Lung (tissue), 12 donors: ENCODE measurements around the gene CFAP119. TPM values are rescaled to one million over a fixed set of nuclear protein-coding genes. Genes with fewer than 3 reads are reported as not detected.
A peak's percentile ranks its signal among the peaks of the same experiment; 100 is the strongest.

Source experiments
- ATAC-seq: fragments of 200-7000 bp; cut with Tn5 transposase; one replicate; pipeline ENCODE4 v1.9.1; 2020; ENCODE audit warnings: moderate number of reproducible peaks; ENCODE audit not compliant: insufficient read depth, low FRiP score
- DNase-seq, 3 donors: peaks; one replicate each; pipeline ENCODE4 v3.0.0-alpha.2; 2013 to 2017
- H3K27ac ChIP-seq, 2 donors: one replicate each; pipeline ENCODE4 v1.5.1; 2013; ENCODE audit warnings: mild to moderate bottlenecking in 2 of 2, moderate library complexity in 2 of 2, control low read depth in 1 of 2, inconsistent platforms in 1 of 2, low read depth in 1 of 2, low read length in 1 of 2
- H3K27me3 ChIP-seq, 3 donors: one replicate each; pipeline ENCODE4 v1.5.1; 2013; ENCODE audit warnings: low read length in 2 of 3; ENCODE audit not compliant: control insufficient read depth in 3 of 3, insufficient read depth in 3 of 3
- H3K36me3 ChIP-seq, 4 donors: one replicate each; pipeline ENCODE4 v1.5.1; 2013; ENCODE audit warnings: low read length in 4 of 4, mild to moderate bottlenecking in 1 of 4, moderate library complexity in 1 of 4; ENCODE audit not compliant: control insufficient read depth in 4 of 4, insufficient read depth in 4 of 4
- H3K4me1 ChIP-seq, 5 donors: one replicate each; pipeline ENCODE4 v1.5.1; 2013; ENCODE audit warnings: low read length in 5 of 5, mild to moderate bottlenecking in 2 of 5, moderate library complexity in 1 of 5; ENCODE audit not compliant: control insufficient read depth in 5 of 5, insufficient read depth in 5 of 5
- H3K4me3 ChIP-seq: one replicate; pipeline ENCODE4 v1.5.1; 2013; ENCODE audit warnings: mild to moderate bottlenecking, control low read depth, moderate library complexity
- H3K9ac ChIP-seq, 2 donors: one replicate each; pipeline ENCODE4 v1.5.1; 2013; ENCODE audit warnings: low read length in 2 of 2, control low read depth in 1 of 2; ENCODE audit not compliant: insufficient read depth in 1 of 2
- H3K9me3 ChIP-seq, 4 donors: one replicate each; pipeline ENCODE4 v1.5.1; 2013; ENCODE audit warnings: low read length in 3 of 4, mild to moderate bottlenecking in 1 of 4, moderate library complexity in 1 of 4; ENCODE audit not compliant: control insufficient read depth in 4 of 4, insufficient read depth in 3 of 4
- CTCF ChIP-seq: IDR thresholded peaks from 2 replicates; pipeline ENCODE4 v1.5.1; 2012; ENCODE audit warnings: mild to moderate bottlenecking; ENCODE audit errors: control extremely low read depth, extremely low read depth
- WGBS, 2 donors: extraction: QIAGEN DNeasy Blood & Tissue Kit; methylation state at CpG; one replicate each; pipeline ENCODE4 v1.1.7; 2013; 5-methylcytosine and 5-hydroxymethylcytosine counted together
- polyA plus RNA-seq, 2 donors: library from polyadenylated mRNA; stranded (reverse); fragments of 200-250 nt; gene quantifications; one replicate each; pipeline ENCODE4 v1.2.1, GENCODE V29; 2013
- total RNA-seq, 2 donors: library from RNA; depleted of rRNA in 1 of 2; stranded (reverse); fragments of >200 nt in 1 of 2; gene quantifications; one replicate each; pipeline ENCODE4 v1.2.1, GENCODE V29; 2014 to 2021
- donor health status: control.
- donor health status: control.
- donor health status: Bipolar disorder and iron deficiency.
- donor health status: healthy.
- donor health status: DM: yes; HTN: yes; CAD: no.

The CFAP119 gene
- total and polyA plus RNA-seq, 4 donors: 7.3 to 29.5 (median 16.7) TPM

GRCh38 chr16:30725418-30725792 is 36.5 kb downstream of the CFAP119 start:
- H3K4me3 ChIP-seq: no peak overlapping the region
- no peak for ATAC-seq
- H3K4me1 ChIP-seq: no peaks in the 10 kb centered on the region
- H3K9ac ChIP-seq: no peak overlapping the region
- no peak for DNase-seq
- 89 to 92% methylated on average over 3 of the region's 3 CpGs for WGBS, 2 donors
- H3K27ac ChIP-seq: no peak overlapping the region
- no peak for TF ChIP-seq CTCF
- no peaks in the 10 kb centered on the region for H3K9me3 ChIP-seq
- H3K27me3 ChIP-seq: no peaks in the 10 kb centered on the region
- peaks cover 43 to 66% (median 58%) of the 10 kb centered on the region in 4 donors for H3K36me3 ChIP-seq

GRCh38 chr16:30724641-30725417 is 37.0 kb downstream of the CFAP119 start:
- peak; percentile 48 for ATAC-seq
- Histone ChIP-seq H3K36me3 (peaks cover 43 to 67% (median 61%) of the 10 kb centered on the region in 4 donors), H3K9me3 (no peaks in the 10 kb centered on the region)

GRCh38 chr16:30723725-30724355 is 38.0 kb downstream of the CFAP119 start:
- 93% methylated on average over 12 of the region's 12 CpGs for WGBS, 2 donors
- no peak for TF ChIP-seq CTCF

More at GRCh38 chr16:30724641-30725417, 37.0 kb downstream of the CFAP119 start:
- H3K27ac ChIP-seq: peak overlapping the region in 1 of 2 donors; percentile 61
- H3K27me3 ChIP-seq: no peaks in the 10 kb centered on the region
- no peak overlapping the region for H3K9ac ChIP-seq
- H3K4me1 ChIP-seq: no peaks in the 10 kb centered on the region
- 58 to 75% methylated on average over 23 of the region's 23 CpGs for WGBS, 2 donors
- no peak for DNase-seq
- H3K4me3 ChIP-seq: no peak overlapping the region
- TF ChIP-seq CTCF: no peak

More at GRCh38 chr16:30723725-30724355, 38.0 kb downstream of the CFAP119 start:
- no peaks in the 10 kb centered on the region for H3K27me3 ChIP-seq
- peaks cover 40 to 64% (median 58%) of the 10 kb centered on the region in 4 donors for H3K36me3 ChIP-seq
- no peak overlapping the region for H3K4me3 ChIP-seq
- H3K9ac ChIP-seq: no peak overlapping the region
- DNase-seq (no peak), ATAC-seq (no peak)
- no peaks in the 10 kb centered on the region for H3K4me1 ChIP-seq
- H3K27ac ChIP-seq: no peak overlapping the region
- H3K9me3 ChIP-seq: no peaks in the 10 kb centered on the region
